Measurements from ENCODE around the gene PLCZ1.
"Not testable (repeated sequence)": the region's sequence is repeated elsewhere in the genome, so short reads cannot be mapped to it uniquely, and the experiment has no call there.

Gene PLCZ1

DNA sequence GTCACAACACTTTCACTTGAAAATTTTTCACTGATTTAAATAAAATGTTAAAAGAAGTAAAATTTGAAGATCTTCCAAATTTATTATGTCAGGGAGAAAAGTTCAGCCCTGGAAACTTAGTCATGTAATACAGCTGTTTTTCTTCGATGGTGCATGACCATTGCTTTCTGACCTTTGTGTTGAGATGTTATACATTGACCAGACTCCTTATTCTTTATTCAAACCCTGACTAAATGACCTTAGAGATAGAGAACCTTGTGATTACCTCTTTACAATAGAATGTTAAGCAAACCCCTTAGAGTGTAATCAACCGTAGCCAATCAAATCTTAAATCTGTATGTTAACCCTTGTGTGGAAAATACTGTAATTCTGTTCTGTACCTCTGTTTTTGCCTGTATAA lies 34.5 kb downstream of the PLCZ1 start:
- no peak for DNase-seq

DNA sequence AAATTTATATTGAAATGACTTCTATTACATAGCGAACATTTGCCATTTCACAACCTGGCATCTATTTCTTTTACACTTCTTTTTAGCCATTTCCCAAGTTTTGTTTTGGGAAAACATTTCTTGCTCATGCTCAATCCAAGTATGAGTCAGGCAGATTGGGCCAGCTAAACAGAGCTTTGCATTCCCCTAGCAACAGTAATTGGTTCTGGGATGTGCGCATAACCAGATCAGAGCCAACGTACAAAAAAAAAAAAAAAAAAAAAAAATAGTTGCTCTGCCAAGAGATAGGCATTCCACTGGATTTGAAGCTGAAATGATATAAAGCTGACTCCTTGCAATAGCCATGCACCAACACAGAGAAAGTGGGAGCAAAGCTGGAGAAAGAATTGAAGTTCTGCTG lies 37.5 kb downstream of the PLCZ1 start:
- no peak for DNase-seq

DNA sequence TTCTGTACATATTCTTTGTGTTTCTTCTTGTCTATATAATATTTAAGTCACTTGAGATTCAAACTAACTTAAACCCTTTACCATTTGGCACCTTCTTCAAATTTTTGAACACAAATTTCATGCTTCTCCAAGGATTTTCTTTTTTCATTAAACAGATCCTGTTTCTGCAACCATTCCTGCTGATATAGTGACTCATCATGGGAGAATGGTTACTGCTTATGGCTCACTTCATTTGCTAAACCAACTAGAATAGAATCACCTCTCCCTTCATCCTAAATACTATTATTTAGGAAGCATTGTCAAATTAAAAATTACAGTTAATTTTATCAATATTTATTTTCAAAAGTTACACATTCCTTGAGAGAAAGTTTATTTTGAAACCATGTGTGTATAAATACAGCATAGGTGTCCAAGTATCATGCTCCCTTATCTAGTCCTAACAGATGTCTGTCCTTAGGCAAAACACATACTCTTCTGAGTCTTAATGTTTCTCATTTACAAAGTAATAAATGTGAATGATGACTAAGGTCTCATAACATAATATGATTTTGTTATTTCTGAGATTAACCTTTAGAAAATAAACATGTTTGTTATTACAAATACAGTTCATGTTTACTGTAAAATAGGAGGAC lies 40.7 kb downstream of the PLCZ1 start:
- DNase-seq = no peak

DNA sequence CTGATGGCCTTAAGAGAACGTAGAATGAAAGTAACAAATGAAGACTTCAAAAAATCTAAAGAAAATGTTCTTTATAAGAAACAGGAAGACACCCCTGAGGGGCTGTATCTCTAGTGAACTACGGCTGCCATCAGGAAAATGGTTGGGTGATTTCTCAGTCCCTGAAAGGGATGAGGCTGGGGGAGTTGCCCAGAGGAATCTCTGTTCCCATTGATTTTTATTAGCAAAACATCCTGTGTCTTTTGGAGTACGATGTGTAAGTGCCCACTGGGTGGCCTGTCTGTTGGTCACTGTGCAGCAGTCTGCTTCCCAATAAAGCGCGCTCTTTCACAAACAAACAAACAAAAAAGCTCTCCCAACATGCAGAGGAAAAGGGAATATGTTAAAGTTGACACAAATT lies 43.8 kb downstream of the PLCZ1 start:
- not testable (repeated sequence) for DNase-seq

DNA sequence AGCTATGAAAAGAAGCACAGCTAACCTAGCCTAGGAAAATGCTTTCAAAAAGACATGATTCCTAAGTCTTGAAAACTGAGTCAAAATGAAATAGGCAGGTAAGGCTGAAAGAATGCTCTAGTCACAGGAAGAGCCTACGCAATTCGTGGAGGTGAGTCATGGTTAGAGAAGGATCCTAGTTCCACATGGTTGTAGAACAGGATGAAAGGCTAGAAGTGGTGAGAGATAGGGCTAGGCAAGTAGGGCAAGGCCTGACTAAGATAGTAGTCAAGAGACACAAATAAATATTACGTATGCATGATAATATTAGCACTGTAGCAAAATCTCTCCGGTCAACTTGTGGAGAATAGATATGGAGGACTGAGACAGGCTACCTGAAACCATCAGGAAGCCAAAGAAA lies 47.2 kb downstream of the PLCZ1 start:
- DNase-seq = no peak

DNA sequence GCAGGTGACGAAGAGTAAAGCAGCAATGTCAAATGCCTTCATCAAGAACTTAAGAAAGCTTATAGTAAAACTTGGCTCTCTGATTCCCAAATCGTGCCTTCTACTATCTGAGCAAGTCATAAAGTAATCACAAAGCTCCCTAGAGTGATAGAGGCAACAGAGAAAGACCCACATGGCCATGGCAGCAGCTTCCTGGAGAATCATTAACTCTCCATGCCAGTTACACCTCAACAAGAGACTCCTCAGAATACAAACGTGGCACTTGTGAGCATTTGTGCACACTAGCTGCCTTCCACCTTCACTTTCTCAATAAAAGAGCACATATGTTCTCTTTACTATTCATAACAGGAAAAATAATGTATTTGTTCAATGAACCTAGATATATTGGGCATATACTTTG lies 48.0 kb downstream of the PLCZ1 start:
- no peak for DNase-seq

DNA sequence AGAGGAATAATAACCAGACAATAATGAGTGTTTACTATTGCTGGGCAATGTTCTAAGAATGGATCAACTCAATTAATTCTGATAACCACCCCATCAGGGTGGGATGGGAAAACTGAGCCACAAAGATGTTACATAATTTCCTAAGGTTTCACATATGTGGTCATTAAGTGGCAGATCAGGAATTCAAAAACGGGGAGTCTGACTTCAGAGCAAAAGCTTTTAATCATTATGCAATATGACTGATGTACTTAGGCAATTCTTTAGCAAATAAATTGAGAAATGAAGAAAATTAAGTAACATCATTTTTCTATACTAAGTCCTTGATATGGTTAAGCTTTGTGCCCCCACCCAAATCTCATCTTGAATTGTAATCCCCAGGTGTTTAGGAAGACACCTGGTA lies 53.4 kb downstream of the PLCZ1 start:
- no peak for DNase-seq

DNA sequence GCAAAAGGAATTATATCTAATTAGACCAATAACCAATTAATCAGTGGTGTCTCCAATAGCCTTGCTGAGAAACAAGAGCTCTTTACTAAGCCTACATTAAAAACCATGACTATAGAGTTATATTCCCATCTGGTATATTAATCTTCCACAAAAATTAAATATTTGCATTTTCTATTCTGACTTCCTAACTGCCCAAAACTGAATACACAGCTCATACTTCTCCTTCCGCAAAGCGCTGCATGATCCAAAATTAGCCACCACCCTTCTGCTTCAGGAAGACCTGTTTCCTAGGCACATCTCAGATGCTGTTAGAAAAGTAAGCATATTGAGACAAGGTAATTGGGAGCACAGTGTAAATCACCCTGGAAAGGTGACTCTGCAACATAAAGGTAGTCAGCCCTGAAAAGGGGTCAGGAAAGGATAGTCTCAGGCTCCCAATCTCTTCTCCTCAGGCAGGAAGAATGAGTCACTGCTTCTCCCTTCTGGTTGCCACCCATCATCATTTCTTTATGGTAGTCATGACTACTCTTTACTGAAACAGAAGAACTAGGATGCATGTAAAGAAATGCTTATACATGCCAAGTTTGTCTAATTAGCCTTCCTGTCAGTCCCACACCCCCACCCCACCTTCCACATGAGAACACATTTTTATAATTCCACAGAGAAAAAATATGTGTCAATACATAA lies 54.3 kb downstream of the PLCZ1 start:
- no peak for DNase-seq

DNA sequence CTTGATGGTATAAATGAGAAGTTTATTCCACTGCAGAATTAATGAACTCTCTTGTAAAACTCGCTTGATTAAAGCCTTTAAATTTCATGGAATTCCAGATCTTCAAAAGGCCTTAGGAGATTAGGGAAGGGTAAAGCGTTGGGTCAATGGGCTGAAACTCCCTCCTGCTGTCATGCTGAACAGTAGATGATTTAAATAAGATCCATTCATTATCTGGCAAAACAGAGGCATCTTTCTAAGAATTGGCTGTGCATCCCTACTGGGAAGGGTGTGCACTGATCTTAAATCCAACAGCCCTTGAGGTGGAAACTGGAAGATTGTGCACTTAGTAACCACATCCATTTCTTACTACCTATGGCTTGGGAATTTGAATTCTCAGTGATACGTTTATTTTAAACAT lies 56.0 kb downstream of the PLCZ1 start:
- no peak for DNase-seq

DNA sequence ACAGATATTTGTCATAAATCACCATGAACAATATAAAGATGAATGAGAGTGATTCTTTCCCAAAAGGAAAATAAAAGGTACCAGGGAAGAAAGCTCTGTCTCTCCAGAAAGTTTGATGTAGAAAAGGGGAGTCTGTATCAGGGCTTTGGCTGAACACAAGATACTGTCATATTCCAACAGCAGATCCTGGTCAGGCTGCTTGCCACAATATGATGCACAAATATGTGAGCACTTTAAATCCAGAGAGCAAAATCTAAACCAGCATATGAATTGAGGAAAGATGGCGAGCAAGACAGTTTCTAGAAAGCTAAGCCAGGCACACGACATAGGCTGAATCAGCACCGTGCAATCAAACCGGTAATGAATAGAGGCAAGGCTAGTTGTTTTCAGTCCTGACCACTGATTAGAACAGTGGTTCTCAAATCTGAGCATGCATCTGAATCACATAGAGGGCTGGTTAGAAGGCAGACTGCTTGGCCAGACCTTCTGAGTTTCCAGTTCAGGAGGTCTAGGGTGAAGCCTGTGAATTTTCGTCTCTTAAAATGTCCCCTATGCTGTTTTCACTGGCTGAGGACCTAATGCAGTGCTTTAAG lies 60.7 kb downstream of the PLCZ1 start:
- no peak for DNase-seq

DNA sequence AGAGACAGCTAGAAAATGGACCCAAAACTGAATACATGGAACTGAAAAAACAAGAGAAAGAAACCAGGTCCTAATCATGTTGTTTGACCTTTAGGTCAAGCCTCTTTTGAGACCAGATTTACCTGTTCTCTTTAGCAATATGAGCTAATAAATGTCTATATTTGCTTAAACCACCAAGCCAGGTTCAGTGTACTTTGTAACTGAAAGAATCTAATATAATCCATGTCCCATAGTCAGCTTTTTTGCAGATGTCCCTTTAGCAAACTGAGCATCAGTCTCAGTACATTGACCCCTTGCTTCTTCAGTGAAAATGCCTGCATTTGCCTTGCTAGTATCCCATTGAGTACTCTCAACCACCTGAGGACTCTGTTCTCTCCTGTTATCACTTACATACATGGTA lies 61.7 kb downstream of the PLCZ1 start:
- no peak for DNase-seq

DNA sequence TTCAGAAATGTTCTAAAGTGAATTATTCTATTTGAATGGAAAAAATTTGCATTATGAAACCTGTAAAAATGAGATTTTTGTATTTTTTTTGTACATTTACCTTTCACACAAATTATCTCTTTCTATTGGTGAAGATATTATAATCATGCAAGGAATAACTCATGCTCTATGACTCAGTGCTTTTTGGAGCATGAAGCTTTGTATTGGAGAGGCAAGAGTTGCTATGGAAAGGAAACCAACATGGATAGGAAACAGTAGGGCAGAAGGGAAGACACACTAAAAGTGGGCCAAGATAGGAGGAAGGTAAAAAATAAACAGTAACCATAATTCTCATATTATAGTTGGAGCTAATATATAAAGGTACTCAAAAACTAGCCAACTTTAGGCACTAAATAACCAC lies 79.0 kb downstream of the PLCZ1 start:
- no peak for DNase-seq

DNA sequence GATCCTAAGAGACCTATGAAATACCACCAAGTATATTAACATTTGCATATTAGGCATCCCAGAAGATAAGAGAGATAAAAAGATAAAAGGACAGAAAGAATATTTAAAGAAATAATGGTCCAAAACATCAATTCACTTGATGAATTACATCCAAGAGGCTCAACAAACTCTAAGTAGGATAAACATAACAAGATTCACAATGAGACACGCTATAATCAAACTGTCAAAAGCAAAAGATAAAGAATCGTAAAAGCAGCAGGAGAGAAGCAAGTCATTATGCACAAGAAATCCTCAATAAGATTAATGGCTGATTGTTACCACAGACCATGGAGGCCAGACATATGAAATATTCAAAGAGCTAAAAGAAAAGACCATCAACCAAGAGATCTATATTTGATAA lies 79.6 kb downstream of the PLCZ1 start:
- DNase-seq = no peak

DNA sequence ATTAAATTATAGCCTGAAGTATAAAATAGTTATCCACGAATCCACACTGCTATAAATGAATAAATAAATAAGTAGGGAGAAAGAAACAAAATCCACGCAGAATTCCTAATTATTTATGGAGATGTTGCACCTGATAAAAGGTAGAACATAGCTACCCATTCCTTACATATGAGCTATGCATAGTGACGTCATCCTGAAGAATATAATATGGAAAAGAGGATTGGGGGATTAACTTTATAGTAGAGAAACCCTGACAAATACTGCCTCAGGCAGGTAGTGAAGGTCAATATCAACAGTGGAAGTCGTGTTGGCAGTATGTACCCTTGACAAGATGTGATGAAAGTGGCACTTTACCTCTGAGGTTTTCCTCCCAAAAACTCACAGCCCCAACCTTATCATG lies 82.5 kb downstream of the PLCZ1 start:
- no peak for DNase-seq

DNA sequence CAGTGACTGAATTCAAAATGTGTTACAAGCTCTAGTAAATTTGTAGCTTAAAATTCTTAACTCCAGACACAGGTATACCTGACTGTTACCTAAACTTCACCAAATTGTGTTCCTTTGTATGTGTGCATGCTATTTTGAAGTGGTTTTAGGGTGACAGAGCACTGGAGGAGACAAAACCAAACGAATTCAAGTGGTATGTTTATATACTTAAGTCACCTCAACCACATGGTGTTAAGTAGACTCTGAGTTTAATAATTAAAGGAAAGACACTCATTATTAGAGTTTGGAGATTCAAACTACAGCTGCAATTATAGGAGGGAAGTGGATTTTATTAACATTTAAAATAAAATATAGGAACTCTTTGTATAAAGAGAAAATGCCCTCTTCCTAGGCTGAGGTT lies 84.3 kb downstream of the PLCZ1 start:
- no peak for DNase-seq

DNA sequence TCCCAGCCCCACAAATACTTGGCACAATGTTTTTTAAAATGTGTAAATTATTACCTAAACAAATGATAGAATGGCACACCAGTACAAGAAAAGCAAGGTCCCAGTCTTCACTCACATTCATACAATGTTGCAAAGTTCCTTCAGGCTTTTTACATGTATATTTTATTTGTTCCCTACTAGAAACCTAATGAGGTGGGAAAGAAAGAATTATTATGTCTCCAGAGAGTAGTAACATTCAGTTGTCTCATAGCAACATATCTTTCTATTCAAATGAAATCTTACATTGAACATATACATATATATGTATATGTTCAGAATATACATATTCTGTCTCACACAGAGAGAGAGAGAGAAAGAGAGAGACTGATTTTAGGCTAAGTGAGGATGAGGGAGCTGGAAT lies 85.2 kb downstream of the PLCZ1 start:
- DNase-seq = no peak

DNA sequence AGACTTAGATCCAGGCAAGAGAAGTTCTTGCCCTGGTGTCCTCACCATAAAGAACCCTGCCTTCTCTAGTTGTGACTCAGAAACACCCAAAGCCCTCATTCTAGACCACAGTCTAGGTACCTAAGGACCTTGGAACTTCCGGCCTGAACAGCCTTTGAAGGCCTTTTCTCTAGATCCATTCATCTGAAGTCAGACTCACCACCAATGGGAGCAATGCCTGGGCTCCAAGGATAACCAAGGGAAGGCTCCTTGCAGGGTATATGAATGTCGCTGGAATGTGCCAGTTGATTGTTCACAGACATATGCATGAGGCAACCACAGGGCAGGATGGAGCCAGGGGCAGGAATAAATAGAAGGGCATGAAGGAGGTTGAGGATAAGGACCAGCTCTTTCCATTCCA lies 86.3 kb downstream of the PLCZ1 start:
- no peak for DNase-seq

DNA sequence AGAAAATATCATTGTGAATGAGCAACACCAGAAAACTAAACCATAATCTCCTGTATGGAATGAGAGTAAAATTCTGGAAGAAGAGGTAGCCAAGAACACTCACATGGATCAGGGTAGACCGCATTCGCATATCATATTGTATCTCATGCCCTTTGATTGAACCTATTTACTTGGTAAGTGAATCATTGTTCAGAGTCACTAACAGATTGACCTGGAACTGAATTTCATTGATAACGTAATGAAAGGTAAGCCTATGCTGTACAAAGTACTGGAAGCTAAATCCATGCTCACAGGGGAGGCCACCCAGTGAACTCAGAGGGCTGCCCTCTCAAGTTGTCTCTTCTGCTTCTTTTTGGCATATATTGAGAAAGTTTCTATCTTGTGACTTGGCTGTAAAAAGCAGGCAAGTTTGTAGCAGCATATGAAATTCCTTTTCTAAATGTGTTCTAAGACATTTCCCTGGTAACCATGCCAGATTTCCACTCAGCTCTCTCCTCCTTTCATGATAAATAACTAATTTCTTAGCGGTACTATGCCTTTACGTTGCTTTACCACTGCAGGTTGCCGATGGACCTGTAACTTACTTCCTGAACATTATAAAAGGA lies 91.4 kb downstream of the PLCZ1 start:
- DNase-seq = no peak

DNA sequence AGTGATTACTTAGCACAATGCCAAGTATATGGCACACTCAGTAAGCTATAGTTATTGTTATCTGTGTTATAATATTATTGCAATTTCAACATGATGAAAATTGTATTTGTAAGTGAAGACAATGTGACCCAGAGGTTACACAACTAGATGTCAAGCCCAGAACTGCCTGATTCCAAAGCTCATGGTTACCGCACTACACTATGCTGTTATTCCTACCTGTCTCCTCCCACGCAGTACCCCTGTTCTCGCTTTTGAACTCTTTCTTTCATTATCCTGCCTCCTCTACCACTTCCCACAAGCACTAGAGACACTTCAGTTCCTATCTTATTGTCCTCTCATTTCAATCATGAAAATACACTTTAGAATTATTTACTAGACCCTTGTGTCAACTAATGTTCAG lies 93.2 kb downstream of the PLCZ1 start:
- DNase-seq = no peak

DNA sequence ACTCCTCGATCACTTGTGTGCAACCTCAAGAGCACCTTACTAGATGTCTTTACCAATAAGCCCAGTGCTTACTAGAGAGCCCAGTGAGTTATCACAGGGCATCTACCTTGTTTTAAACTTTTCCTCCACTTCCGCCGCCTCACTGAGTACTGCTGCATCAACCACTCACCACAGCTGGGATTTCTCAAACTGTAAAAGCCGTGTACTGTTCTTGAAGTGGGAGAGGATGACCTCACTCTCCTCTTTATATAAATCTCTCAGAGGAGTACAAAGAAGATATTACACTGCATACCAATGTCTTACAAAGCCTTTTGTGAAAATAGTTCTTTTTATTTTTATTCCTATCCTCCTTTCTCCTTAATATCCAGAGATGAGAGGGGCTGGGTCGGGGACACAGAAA lies 94.1 kb downstream of the PLCZ1 start:
- DNase-seq = no peak

DNA sequence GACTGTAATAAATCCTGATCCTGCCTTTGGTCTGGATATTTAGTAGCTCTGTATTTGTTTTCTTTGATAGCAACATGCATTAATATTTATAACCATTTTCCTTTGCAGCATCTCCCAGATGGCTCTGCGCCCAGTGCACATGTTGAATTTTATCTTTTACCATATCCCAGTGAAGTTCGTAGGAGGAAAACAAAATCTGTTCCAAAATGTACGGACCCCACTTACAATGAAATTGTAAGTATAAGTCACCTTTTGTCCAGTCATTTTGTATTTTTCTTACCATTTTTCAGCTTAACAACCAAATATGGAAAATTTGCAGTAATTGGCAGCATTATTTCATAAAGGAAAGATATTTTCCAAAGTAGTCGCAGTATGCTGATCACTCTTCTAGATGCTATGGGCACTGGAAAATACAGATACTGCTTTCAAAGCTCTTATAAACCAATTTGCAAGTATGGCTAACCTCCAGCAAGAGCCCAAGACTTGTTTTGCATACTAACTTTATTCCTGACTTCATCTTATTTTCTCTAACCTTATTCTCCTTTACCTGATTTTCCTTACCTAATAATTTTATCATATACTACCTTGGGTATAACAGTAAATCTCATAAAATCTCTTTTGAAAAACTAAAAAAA lies 97.4 kb downstream of the PLCZ1 start:
- no peak for DNase-seq

DNA sequence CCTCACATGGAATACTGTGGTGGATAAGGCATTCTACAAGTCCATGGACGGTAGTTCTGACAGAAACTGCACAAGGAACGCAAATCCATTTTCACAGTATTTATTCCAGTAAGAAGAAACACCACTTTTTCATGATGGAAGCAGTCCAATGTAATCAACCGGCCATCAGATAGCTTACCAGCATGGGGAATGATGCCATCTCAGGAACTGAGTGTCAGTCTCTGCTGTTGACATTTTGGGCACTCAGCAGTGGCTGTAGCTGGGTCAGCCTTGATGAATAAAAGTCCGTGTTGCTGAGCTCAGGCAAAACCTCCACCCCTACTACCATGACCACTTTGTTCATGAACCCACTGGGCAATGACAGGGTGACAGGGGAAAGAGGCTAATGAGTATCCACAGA lies 103.4 kb downstream of the PLCZ1 start:
- no peak for DNase-seq
